DOHH2 (cell line): ENCODE measurements around the gene CCDC158.

Experiments used
- CTCF ChIP-seq: fragments of 200-600 bp; sonication (generic); IDR thresholded peaks from one replicate; pipeline ENCODE4 v1.5.1; 2014; ENCODE audit warnings: antibody characterized with exemption, mild to moderate bottlenecking, low read depth, low read length; ENCODE audit not compliant: poor library complexity, severe bottlenecking
- EZH2phosphoT487 ChIP-seq: fragments of 200-600 bp; sonication (generic); IDR thresholded peaks from 2 replicates; pipeline ENCODE4 v1.6.1; 2017; ENCODE audit warnings: borderline replicate concordance, mild to moderate bottlenecking, antibody characterized with exemption, low read length, moderate library complexity, mixed read lengths

DNA sequence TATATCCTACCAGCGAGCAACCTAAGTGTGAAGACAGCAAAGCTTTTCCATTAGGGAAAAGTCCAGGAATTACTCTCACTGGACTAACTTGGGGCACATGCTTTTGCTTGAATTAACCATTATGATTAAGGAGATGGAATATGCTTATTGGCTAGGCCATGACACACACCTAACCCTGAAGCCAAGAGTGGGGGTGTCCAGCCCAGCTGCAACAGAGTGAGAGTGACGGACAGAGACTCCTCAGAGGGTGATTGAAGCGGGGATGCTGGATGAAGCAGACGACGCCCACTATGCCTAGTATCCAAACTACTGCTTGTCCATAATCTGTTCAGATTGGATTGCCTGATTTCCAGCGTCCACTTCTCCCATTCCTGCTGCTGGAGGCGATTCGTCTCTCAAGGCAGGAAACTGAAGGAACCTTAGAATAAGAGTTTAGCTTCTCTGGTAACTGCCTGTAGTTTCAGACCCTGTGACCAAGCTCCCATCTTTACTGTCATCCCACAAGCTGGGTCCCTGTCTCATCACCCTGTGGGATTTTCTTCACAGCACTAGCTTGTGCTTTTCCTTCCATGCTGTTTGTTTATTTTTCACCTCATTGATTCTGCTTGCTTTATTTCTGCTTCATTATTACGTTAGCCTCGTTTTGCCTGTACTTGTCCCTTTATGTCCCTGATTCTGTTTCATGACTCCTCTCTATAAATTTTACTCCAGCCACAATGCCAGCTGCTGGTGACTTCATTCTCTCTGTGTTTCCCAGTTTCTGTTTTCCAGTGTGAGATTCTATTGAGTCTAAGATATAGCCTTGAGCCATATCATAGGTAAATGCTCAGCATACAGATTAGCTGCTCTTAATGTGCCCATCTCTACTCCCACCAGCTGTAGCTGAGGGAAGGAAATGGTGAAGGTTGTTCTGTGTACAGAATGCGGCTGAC, 150.4 kb downstream of the CCDC158 start:
- TF ChIP-seq EZH2phosphoT487 (no peak), CTCF (no peak)
